HG02798 (cell line): ENCODE measurements around the gene PNN.
A peak's percentile ranks its signal among the peaks of the same experiment; 100 is the strongest.
"Not testable (repeated sequence)": the region's sequence is repeated elsewhere in the genome, so short reads cannot be mapped to it uniquely, and the experiment has no call there.

ENCODE experiments used
- ATAC-seq: cut with Tn5 transposase; IDR thresholded peaks from one replicate; pipeline ENCODE4 v1.9.1; 2021; ENCODE audit warnings: mild to moderate bottlenecking; ENCODE audit not compliant: unreplicated experiment, poor library complexity

PNN gene

DNA sequence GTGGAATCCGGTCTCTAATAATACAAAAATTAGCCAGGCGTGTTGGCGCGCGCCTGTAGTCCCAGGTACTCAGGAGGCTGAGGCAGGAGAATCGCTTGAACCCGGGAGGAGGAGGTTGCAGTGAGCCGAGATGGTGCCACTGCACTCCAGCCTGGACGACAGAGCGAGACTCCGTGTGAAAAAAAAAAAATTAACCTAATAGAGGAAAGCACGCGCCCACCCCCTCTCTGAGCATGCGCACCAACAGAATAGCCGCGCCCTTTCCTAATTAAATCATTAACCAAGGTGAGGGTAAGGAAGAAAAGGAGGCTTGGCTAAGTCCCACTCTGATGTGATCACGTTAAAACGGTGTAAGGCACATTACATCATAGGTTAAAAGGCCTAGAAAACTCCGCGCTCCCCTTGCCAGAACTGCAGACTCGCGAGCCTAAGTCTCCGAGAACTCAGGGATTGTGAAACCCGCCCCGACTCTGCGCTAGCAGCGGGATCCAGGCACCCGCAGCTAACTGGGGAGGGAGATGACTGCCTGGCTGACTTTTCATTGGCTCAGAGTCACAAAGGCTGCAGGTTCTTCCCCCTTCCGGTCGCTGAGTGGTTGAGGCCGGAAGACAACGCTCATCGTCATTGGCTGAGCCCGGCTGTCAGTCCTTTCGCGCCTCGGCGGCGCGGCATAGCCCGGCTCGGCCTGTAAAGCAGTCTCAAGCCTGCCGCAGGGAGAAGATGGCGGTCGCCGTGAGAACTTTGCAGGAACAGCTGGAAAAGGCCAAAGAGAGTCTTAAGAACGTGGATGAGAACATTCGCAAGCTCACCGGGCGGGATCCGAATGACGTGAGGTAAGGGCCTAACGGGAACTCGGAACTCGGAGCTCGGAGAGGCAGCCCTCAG is at the start of gene PNN:
TSS of gene PNN (plus strand) at position 695 of the 885 bp plus-strand sequence. CDS start at position 721, 26 bp downstream.
- peak; percentile 95 for ATAC-seq

DNA sequence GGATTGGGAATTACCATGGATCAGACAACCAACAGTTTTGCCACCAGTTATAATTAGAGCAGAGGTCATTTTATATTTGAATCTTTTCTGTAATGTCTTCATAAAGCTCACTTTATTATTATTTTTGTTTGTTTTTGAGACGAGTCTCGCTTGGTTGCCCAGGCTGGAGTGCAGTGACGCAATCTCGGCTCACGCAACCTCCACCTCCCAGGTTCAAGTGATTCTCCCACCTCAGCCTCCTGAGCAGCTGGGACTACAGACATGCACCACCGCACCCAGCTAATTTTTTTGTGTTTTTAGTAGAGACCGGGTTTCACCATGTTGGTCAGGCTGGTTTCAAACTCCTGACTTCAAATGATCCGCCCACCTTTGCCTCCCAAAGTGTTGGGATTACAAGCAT is 37.2 kb upstream of the PNN start:
- ATAC-seq, result not testable (repeated sequence)

DNA sequence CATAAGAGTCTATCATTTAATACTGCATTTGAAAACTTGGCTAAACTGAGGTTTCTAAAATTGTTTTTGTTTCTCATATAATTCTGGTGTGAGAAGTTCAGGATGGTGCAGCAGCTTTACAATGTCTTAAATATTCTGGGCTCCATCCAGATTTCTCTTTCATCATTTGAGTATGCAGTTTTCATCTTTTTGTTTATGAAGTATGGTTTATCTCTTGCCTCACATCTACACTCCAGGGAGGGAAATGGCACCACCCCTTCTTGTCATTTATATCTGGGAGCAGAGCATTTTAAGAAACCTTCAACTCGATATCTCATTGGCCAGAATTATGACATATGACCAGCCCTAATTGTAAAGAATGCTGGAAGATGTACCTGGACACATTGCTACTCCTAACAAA is 36.6 kb upstream of the PNN start:
- no peak for ATAC-seq

DNA sequence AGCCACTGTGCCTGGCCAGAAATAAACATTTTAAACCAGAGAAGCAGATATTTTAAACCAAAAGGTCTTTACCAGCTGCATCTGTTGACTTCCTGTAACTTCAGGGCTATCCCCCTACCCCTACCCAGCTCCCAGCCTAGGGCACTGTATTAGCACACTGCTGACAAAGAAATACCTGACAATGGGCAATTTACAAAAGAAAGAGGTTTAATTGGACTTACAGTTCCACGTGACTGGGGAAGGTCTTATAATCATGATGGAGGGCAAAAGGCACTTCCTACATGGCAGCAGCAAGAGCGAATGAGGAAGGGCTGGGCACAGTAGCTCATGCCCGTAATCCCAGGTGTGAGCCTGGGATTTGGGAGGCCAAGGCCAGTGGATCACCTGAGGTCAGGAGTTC is 34.9 kb upstream of the PNN start:
- ATAC-seq, result no peak

DNA sequence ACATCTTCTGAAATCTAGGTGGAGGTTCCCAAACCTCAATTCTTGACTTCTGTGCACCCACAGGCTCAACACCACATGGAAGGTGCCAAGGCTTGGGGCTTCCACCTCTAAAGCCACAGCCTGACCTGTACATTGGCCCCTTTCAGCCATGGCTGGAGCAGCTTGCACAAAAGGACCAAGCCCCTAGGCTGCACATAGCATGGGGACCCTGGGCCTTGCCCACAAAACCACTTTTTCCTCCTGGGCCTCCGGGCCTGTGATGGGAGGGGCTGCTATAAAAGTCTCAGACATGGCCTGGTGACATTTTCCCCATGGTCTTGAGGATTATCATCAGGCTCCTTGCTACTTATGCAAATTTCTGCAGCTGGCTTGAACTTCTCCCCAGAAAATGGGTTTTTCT is 33.4 kb upstream of the PNN start:
- not testable (repeated sequence) for ATAC-seq

DNA sequence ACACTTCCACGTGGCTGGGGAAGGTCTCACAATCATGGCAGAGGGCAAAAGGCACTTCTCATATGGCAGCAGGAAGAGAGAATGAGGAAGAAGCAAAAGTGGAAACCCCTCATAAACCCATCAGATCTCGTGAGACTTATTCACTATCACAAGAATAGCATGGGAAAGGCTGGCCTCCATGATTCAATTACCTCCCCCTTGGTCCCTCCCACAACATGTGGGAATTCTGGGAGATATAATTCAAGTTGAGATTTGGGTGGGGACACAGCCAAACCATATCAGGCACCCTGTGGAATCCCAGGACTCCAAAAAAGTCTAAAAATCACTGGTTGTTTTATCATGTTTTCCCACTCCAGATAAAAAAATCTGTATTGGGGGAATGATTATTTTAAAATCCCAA is 31.8 kb upstream of the PNN start:
- ATAC-seq, result not testable (repeated sequence)

DNA sequence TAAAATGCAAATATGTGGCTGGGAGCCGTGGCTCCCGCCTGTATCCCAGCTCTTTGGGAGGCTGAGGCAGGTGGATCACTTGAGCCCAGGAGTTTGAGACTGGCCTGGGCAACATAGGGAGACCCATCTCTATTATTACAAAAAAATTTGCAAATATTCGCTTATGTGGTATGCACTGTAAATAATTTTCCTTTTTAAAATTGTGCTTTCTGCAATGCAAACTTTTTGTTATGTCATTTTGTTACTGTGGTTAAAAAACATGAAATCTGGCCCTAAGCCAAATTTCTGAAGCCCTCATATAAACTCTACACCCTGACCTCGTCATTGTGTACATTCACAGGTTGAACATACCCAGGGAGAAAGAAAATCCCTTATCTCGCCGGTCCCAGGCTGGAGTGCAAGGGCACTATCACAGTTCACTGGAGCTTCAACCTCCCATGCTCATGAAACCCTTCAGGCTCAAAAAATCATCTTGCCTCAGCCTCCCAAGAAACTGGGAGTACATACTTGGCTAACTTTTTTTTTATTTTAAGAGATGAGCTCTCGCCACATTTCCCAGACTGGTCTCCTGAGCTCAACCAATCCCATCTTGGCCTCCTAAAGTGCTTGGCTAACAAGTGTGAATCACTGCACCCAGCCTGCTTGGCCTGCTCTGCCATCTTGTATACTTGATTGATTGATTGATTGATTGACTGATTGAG is 29.6 kb upstream of the PNN start:
- no peak for ATAC-seq

DNA sequence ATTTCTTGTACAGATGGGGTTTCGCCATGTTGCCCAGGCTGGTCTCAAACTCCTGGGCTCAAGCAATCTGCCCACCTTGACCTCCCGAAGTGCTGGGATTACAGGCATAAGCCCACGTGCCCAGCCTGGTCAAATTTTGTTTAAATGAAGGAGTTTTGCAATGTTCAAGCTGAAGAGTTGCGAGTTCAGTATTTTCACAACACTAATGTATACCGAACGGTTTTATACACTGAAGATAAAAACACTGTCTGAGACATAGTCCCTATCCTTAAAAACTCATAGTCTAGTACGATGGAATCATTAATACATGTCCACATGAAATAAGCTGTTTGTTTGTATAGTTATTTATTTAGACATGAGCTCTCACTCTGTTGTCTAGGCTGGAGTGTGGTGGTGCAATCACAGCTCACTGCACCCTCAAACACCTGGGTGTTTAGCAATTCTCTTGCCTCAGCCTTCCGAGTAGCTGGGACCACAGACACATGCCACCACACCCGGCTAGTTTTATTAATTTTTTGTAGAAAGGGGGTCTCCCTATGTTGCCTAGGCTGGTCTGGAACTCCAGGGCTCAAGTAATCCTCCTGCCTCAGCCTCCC is 20.4 kb upstream of the PNN start:
- no peak for ATAC-seq

DNA sequence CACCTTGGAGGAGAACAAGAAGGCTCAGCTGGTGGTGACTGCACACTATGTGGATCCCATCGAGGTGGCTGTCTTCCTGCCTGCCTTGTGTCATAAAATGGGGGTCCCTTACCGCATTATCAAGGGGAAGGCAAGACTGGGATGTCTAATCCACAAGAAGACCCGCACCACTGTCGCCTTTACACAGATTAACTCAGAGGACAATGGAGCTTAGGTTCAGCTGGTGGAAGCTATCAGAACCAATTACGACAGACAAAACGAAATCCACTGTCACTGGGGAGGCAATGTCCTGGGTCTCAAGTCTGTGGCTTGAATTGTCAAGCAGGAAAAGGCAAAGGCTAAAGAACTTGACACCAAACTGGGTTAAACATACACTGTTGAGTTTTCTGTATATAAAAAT is 17.6 kb upstream of the PNN start:
- no peak for ATAC-seq

DNA sequence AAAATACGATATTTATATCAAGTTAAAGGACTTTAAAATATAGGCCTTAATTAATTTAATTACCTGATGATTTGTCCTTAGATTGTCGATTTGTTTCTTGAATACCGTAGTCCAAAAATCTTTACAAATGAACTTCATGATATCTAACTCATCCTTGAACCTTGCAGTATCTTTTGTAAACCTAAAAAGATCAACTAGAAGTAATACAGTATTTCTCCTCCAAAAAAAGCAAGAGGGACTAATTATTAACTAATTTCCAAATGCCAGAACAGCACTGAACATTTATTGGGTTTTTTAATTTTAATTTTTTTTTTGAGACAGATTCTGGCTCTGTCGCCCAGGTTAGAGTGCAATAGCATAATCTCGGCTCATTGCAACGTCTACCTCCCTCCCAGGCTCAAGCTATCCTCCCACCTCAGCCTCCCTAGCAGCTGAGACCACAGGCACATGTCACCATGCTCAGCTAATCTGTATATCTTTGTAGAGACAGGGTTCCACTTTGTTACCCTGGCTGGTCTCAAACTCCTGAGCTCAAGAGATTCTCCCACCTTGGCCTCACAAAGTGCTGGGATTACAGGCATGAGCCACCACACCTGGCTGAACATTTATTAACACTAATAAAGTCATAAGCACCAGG is 16.7 kb upstream of the PNN start:
- ATAC-seq, result no peak

DNA sequence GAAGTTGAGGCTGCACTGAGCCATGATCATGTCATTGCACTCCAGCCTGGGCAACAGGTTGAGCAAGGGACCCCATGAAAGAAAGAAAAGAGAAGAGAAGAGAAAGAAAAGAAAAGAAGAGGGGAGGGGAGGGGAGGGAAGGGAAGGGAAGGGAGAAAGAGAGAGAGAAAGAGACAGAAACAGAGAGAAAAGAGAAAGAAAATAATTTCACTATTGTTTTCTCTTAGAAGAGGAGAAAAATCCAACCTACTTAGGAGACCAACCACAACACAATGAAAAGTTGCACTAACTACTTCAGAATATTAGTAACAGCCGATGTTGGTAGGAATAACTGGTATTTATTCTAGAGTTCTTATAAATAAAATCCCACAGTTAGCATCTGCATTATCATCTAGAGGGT is 14.6 kb upstream of the PNN start:
- no peak for ATAC-seq

DNA sequence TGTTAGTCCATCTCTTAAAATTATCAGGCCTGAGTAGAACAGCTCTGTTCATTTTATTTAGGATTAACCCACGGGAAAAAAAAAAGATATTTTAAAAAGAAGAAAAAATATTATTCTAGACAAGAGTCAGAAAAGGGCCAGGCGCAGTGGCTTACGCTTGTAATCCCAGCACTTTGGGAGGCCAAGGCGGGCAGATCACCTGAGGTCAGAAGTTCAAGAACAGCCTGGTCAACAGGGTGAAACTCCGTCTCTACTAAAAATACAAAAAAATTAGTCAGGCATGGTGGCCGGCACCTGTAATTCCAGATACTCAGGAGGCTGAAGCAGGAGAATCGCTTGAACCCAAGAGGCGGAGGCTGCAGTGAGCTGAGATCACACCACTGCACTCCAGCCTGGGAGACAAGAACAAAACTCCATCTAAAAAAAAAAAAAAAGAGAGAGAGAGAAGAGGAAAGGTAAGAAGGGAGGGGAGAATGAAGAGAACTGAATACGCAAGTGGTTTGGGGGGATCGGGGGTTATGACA is 7.2 kb upstream of the PNN start:
- not testable (repeated sequence) for ATAC-seq

DNA sequence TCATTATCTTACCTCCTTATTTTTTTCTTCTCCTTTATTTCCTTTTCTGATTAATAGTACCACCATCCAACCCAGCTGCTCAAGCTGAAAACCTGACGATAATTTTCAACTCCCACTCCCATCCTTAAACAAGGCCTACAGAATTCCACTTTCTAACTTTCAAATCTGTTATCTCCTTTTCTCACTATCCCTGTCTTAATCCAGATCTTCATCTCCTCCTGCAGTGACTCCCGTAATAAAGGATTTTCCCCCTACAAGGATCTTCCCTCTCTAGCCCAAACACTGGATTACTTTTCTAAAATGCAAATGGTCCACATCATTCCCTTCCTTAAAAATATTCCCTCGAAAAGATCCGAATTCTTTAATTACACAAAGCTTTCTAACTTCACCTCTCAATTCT is 6.5 kb upstream of the PNN start:
- ATAC-seq, result no peak

DNA sequence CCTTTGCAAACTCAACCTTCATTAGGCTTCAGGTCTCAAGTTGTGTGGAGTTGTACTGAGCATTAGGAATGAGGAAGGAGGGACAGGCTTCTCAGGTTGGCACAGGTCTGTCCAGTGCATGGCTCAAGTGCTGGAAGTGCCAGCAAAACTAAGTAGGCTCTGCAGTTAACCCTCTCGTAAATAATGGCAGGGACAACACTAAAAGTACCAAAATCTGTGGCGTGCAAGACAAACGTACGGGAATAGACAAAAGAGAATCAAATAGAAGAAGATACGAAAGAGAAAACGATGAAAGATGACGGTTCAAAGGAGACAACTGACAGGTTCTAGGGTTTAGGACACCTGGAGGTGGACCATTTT is 5.5 kb upstream of the PNN start:
- no peak for ATAC-seq

DNA sequence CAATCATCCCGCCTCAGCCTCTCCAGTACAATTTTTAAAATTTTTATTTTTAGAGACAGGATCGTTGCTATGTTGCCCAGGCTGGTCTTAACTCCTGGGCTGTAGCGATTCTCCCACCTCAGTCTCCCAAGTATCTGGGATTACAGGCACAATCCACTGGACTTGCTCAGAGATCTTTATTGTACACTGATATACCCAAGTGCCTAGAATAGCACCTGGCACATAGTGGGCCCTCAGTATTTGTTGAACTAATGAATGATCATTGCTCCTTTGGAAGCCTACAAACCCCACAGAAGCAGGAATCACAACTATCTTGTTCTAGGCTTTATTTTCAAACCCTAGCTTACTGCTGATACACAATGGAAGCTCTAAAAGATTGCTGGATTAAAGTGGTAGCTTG is 1.9 kb upstream of the PNN start:
- no peak for ATAC-seq

DNA sequence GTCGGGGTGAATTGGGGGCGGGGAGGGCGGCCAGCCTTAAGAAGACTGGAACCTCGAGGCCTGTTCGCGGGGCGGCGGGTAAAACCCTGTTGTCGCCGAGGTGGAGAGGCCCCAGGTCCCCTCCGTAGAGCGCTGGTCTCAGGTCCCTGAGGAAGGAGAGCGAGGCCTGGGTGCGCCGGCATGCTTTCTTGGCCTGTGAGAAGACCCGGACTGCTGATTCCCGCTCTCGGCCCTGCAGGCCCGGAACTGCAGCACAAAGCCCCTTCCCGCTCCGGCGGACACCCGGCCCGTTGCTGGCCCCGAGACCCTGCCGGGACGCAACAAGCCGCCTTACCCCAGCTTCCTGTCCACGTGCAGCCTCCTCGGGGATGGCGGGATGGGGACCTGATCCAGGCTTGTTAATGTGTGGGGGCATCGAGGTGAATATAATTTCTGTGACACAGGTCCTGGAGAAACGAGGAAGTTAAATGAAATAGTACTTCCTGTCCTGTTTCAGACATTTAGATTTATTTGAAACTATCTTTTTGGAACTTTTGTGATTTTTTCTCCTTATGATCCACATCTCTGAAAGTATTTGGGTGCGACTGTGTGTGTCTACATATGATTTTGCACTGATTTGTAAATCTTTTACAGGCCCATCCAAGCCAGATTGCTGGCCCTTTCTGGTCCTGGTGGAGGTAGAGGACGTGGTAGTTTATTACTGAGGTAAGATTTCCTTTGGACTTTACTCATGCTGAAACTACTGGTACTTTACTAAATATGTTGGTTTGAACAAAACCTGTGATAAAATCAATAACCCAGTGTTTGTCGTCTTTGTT is 600 bp downstream of the PNN start:
- ATAC-seq, result peak; percentile 12

DNA sequence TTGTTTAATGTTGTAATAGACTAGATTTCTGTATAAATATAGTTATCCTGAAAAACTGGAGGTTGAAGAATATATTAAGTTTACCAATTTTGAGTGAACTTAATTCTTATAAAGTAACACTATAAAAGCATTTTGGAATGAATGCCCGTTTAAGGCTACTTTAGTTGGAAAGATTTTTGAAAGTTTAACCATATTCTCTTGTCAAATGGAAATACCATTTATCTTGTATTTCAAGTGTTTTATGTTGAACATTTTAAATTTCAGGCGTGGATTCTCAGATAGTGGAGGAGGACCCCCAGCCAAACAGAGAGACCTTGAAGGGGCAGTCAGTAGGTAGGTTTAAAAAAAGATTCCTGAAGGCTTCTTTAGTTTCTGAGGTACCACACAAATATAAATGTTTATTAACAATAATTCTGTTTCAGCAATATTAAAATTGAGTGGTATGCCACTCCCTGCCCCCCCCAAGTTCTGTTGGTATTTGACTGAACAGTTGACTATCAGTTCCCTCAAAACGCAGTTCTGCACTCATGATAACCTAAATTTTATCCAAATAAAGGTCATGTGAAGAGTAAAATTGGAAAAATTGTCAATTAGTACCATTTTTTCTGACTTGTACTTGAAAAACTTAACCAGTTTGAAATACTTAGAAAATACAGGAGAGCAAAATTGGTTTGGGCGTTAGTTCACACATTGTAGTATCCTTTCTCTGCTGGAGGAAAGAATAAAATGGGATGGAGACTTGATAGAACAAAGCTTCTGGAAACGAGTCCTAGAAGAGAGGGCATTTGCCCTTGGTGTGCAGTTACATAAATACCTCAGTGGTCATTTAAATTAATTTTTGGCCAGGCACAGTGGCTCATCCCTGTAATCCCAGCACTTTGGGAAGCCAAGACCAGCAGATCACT is 1.5 kb downstream of the PNN start:
- ATAC-seq, result no peak

DNA sequence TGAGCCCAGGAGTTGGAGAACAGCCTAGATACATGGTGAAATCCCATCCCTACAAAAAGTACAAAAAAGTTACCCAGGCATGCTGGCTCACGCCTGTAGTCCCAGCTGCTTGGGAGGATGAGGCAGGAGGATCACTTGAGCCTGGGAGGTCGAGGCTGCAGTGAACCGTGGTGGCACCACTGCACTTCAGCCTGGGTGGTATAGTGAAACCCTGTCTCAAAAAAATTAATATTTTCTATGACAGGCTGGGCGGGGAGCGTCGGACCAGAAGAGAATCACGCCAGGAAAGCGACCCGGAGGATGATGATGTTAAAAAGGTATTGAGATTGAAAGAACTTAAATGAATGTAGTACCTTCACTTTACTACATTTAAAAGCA is 2.1 kb downstream of the PNN start:
- no peak for ATAC-seq

DNA sequence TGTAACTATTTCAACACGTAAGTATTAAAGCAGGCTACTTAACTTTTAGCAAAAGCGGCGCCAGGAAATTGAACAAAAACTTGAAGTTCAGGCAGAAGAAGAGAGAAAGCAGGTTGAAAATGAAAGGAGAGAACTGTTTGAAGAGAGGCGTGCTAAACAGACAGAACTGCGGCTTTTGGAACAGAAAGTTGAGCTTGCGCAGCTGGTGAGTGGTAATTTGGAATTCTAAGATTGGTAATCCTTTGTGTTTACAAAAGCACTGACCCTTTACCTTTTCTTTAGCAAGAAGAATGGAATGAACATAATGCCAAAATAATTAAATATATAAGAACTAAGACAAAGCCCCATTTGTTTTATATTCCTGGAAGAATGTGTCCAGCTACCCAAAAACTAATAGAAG is 4.0 kb downstream of the PNN start:
- ATAC-seq, result no peak
